SK-N-MC (cell line): Measurements from ENCODE around the gene NKD1.

Experiments
- EZH2 ChIP-seq: fragments of 200-600 bp; sonication (generic); IDR thresholded peaks from one replicate; pipeline ENCODE4 v1.6.1; 2017; ENCODE audit warnings: antibody characterized with exemption
- FOXP2 ChIP-seq: optimal IDR thresholded peaks from 2 replicates; pipeline ENCODE3; 2011; ENCODE audit warnings: mild to moderate bottlenecking, moderate library complexity; ENCODE audit not compliant: insufficient read depth; ENCODE audit errors: extremely low read length, control extremely low read depth
- POLR2AphosphoS5 ChIP-seq: IDR thresholded peaks from 2 replicates; pipeline ENCODE4 v1.6.1; 2012; ENCODE audit warnings: mild to moderate bottlenecking, low read depth, low read length, borderline replicate concordance

DNA sequence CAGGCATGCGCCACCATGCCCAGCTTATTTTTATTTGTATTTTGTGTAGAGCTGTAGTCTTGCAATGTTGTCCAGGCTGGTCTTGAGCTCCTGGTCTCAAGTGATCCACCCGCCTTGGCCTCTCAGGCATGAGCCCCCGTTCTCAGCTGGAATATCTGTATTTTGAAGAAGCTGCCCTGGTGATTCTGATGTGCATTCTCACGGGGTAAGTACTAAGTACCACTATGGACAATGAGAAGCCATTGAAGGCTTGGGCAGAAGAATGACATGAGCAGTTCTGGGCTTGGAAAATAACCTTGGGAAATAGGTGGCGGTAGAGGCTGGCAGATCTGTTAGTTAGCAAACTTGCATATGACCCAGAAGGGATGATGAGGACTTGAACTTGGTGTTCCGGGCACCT lies 15.6 kb upstream of the NKD1 start:
- TF ChIP-seq EZH2 (no peak), POLR2AphosphoS5 (no peak), FOXP2 (no peak)
